ENCODE data around the gene DDX25. TPM values are rescaled to one million over a fixed set of nuclear protein-coding genes. Genes with fewer than 3 reads are reported as not detected.

DDX25 gene
- total and polyA plus RNA-seq, 2 of the 13 experiments (the other 11 are each of a cell fraction or from before 2014, with no cell fraction given): 0.17 to 0.29 TPM

- no peak overlapping the region for H2AFZ ChIP-seq (ENCODE audit: low read length)
- in situ Hi-C loops (cut with HindIII; ENCODE audit: extremely low pct_ligation_motif_present, low pct_unique_long_range_greater_than_20kb): no loop called here
- H3K9me3 ChIP-seq (ENCODE audit: low read length): no peaks in the 10 kb centered on the region
- H3K27me3 ChIP-seq (ENCODE audit: control insufficient read depth in 1 of 2, insufficient read depth in 2 of 2, low read length in 2 of 2): peaks cover 0 to 3% of the 10 kb centered on the region in 2 experiments; a peak in 1 of 5 replicates
- H3K4me3 ChIP-seq (replicated peaks in 1 of 3; ENCODE audit: insufficient read depth in 1 of 3, low read depth in 2 of 3, low read length in 3 of 3): no peak overlapping the region
- ChIA-PET CTCF (ENCODE audit: low intra/inter-chr PET ratio, low total read pairs) (no interaction called here), POLR2A (no interaction called here)
- H3K4me1 ChIP-seq (ENCODE audit: insufficient read depth, low read length): peaks cover 43% of the 10 kb centered on the region
- ATAC-seq (peak; percentile 5; the same call in 1 of the 3 replicates), FAIRE-seq (no peak), DNase-seq (ENCODE audit: low spot score) (no peak)
- intact Hi-C loops (cut with micrococcal nuclease; ENCODE audit: unreplicated experiment): no loop called here
- H3K36me3 ChIP-seq (replicated peaks in 1 of 2; ENCODE audit: control insufficient read depth in 1 of 2, insufficient read depth in 2 of 2, low read length in 2 of 2): no peaks in the 10 kb centered on the region
- H4K20me1 ChIP-seq (ENCODE audit: insufficient read depth, low read length): no peaks in the 10 kb centered on the region
- no peak overlapping the region for H3K27ac ChIP-seq (ENCODE audit: extremely low read length, insufficient read depth, low read length)
- peak overlapping the region; percentile 24; the same call in 1 of the 2 replicates for H3K4me2 ChIP-seq (ENCODE audit: low read depth, low read length)
- WGBS (ENCODE audit: low lambda C conversion rate): 54% methylated on average over 10 of the region's 23 CpGs
- H3K79me2 ChIP-seq (ENCODE audit: insufficient read depth, low read length): no peaks in the 10 kb centered on the region
- no peak overlapping the region for H3K9ac ChIP-seq (ENCODE audit: insufficient read depth, low read depth, low read length)
- BruUV-seq (replicated peaks): no TSS peak
- TF ChIP-seq GLMP (CRISPR knock-in tag; IDR thresholded peaks at IDR 0.05; ENCODE audit: borderline replicate concordance) (no peak), ZNF17 (CRISPR knock-in tag; IDR thresholded peaks at IDR 0.05) (no peak), RXRB (CRISPR knock-in tag; IDR thresholded peaks at IDR 0.05; ENCODE audit: borderline replicate concordance) (0 out of 2 replicates have a peak, but pooled peaks have one; percentile 24), SAP130 (CRISPR knock-in tag; IDR thresholded peaks at IDR 0.05; ENCODE audit: low read depth) (0 out of 2 replicates have a peak, but pooled peaks have one; percentile 15), ZNF687 (CRISPR knock-in tag; IDR thresholded peaks at IDR 0.05) (peak; percentile 66), KLF12 (CRISPR knock-in tag; IDR thresholded peaks at IDR 0.05; ENCODE audit: borderline replicate concordance) (no peak), THRA (CRISPR knock-in tag; IDR thresholded peaks at IDR 0.05; ENCODE audit: borderline replicate concordance) (peak; percentile 43; the same call in 1 of the 2 replicates), BCL6 (CRISPR knock-in tag; IDR thresholded peaks at IDR 0.05) (peak; percentile 67), ZSCAN29 (CRISPR knock-in tag; conservative IDR thresholded peaks at IDR 0.05) (no peak), RARA (CRISPR knock-in tag; IDR thresholded peaks at IDR 0.05) (peak; percentile 49), ARID5B (CRISPR knock-in tag; IDR thresholded peaks at IDR 0.05) (0 out of 2 replicates have a peak, but pooled peaks have one; percentile 36), NR2F6 (IDR thresholded peaks at IDR 0.05) (peak; percentile 52; the same call in 1 of the 2 replicates), NR2F6 (CRISPR knock-in tag; IDR thresholded peaks at IDR 0.05) (peak; percentile 70; the same call in 1 of the 2 replicates)
Measured at GRCh38 chr11:125948278-125949051, 44.2 kb downstream of the DDX25 start.
